ENCODE data around the gene PROZ.

GRCh38 chr13:113124211-113124970 is 34.1 kb upstream of the PROZ start:
- no peak for TF ChIP-seq POLR2A (IDR thresholded peaks at IDR 0.05; ENCODE audit: low read length)
- TF ChIP-seq GATA1 (IDR thresholded peaks at IDR 0.05; ENCODE audit: low read depth, low read length): no peak
